HG02642 (cell line): Measurements from ENCODE around the gene EIPR1.
"Not testable (repeated sequence)": the region's sequence is repeated elsewhere in the genome, so short reads cannot be mapped to it uniquely, and the experiment has no call there.

Experiments used
- ATAC-seq: cut with Tn5 transposase; IDR thresholded peaks from one replicate; pipeline ENCODE4 v1.9.1; 2021; ENCODE audit warnings: mild to moderate bottlenecking; ENCODE audit not compliant: unreplicated experiment, poor library complexity

The EIPR1 gene

DNA sequence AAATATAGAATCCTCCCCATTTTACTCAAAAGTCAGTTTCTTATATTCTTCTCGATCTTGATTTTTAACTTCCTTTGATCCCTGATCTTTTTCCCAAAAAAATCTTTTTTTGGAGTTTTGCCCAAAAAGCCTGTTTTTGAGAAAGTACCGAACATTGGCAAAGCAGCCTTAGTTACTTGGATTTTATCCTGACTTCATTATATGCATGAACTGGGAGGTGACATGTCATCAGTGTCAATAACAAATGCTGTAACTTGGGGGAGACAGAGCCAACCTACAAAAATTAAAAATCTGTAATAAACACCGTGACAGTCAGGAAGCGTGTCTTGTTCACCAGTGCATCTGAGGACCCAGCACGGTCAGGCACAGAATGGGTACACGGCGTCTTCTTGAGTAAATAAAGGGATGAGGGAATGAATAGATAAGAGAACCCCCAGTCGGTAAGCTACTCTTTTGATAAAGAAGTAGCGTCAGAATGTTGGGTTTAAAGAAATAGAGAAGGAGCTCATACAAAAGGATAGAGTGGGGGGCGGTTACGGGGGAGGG, 26.8 kb upstream of the EIPR1 start:
- no peak for ATAC-seq

DNA sequence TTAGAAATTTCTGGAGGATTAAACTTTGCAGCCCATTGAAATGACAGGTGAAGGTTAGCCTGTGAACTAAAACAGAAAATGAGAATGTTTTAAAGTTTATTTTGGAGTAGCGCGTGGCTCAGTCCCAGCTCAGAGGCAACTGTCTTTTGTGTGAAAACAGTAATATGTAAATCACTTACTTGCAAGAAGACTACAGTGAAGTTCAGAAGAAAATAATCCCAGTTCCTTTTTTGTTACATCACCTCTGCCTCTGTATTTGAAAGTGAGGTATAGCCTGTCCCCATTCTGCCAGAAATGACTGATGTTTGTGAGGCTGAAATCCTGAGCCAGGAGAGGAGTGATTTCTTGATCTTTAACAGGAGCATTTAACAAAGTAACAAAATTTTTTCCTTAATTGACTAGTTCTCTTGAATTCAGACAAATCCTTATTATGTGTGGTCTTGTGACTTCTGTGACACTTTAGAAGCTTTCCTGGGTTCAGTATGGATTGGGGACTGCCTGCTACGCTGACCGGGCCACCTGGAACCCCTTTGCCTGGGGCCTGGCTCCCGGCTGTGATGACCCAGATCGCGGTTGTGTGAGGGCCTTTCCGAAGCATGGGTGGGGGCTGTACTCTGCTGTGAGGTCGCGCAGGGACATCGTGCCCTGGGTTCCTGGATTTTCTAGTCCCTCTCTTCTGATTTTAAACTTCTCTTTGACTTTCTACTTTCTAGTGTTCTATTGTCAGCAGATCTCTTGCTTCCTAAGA, 26.1 kb upstream of the EIPR1 start:
- peak; percentile 98 for ATAC-seq

DNA sequence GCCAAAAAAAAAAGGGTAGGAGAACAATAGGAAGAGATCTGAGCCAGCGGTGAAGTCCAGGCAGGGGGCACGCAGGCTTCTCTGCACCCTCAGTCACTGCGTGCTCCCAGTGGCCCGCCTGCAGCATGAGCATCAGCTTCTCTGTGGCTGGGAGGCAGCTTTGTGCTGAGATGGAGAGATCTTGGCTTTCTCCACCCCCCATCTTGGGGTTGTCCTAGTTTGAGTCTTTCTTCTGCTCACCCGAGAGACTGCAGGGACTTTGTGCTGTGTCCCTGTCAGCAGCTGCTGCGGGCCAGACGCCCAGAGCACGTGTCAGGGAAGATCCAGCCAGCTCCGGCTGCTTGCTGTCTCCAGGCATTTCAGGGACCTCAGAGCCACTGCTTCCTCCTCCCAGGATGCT, 22.2 kb upstream of the EIPR1 start:
- ATAC-seq, result no peak

DNA sequence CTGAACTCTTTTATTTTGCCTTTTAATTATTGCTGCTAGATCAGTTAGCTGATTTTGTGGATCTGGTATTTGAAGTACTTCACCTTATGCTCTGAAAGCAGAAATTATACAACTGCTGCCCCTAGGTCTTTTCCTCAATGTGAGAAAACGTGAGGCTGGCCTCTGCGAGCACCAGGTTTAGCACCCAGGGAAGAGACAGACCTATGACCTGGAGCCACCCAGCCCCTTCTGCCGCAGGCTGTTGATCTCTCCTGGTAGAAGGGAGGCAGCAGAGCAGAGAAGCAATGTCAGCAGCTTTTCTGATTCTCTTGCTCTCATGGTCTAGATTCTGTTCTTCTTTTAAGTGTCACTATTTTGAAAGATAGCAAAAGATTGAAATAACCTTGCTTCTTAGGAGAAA, 21.8 kb upstream of the EIPR1 start:
- no peak for ATAC-seq

DNA sequence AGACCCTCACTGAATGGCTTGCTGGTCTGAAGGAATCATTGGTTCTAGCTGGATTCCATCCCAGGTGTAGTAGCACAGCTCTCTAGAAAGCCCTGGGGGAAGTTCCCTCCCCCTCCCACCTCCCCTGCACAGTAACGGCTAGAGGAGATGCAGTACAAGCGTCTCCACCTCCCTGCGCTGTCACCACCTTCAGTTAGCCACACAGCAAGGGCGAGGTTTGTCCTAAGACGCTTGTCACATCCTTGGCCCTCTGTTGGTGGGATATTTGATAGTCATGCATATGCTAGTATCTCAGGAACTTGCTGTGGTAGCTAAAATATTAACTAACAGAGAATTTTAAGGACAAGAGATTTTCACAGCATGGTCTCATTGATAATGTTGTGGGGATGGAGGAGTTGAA, 21.2 kb upstream of the EIPR1 start:
- ATAC-seq, result no peak

DNA sequence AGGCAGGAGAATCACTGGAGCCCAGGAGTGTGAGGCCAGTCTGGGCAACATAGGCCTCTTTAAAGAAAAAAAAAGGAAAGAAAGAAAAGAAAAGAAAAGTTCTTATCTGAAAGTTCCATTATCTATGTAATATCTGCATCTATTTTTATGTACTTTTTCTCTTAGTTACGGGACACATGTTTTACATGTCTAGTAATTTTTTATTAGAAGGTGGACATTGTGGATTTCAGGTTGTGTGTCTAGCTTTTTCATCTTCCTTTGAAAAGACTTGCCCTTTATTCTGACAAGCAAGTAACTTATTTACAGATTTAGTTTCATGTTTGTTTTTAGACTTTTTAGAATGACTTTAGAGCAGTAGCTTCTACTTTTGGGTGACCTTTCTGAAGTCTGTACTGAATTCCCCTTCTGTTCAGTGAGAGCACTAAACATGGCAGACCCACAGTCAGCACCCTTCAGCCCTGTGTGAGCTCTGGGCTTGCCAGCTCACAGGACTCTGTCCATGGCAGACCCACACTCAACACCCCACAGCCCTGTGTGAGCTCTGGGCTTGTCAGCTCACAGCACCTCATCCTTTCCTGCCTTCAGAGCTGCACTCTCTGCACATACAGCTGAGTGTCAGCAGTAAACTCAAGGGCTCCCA, 19.4 kb upstream of the EIPR1 start:
- ATAC-seq, result peak; percentile 67

DNA sequence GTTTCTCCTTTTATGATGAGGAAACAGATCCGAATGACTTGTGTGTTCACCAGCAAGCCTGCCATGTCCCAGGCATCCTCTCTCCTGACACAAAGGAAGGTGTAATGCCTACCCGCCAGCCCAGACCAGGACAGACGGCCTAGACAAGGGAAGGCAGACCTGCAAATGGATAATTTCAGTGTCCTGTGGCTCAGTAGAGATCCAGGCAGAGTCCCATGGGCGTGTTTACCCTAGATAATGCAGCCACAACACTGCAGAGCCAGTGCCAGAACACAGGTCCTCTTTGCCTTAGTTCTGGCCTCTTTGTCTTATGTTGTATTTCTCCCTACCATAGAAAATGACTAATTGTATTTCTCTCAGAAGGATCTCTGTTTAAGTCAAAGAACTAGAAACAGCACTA, 14.6 kb upstream of the EIPR1 start:
- ATAC-seq, result no peak

DNA sequence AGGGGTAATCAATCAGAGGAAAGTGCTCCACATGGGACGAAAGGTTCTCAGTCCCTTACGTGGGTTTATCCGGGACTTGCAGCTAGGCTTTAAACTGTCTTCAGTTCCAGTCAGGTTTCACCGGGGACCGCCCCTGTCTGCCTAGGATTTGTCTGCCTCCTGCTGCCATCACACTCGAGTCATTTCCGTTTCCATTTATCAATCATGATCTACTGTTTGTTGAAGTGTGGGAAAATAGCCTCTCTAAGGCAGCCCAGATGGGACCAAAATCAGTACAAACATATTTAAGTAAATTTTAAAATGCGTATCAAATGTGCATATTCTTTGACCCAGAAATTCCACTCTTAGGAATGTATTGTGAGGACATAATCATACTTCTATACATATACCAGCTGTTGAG, 12.4 kb upstream of the EIPR1 start:
- ATAC-seq, result no peak

DNA sequence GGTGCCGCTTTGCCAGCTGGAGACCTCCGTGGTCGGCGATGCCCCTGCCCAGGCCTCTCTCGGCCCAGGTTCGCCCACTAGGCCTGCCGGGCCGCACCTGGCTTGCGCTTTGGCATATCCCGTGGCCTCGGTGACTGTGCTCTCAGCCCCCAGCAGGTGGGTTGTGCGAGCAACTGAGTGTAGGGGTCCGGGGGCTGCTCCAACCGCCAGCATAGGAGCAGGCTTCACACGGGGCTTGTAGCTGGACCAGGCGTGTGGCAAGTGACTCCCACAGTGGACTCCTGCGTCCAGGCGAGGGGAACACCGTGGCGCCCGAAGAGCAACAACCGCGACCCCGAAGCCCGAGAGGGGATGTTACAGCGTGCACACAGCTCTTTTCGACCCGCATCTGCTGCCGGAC, 11.6 kb upstream of the EIPR1 start:
- ATAC-seq, result no peak

DNA sequence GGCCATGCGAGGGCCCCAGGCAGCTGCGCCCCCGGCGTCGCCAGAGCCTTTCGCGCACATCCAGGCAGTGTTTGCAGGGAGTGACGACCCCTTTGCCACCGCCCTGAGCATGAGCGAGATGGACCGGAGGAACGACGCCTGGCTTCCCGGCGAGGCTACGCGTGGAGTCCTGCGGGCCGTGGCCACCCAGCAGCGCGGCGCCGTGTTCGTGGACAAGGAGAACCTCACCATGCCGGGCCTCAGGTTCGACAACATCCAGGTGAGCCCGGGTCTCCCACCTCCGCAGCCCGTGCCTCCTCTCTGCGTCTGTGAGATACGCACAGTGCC, 10.8 kb upstream of the EIPR1 start:
- no peak for ATAC-seq

DNA sequence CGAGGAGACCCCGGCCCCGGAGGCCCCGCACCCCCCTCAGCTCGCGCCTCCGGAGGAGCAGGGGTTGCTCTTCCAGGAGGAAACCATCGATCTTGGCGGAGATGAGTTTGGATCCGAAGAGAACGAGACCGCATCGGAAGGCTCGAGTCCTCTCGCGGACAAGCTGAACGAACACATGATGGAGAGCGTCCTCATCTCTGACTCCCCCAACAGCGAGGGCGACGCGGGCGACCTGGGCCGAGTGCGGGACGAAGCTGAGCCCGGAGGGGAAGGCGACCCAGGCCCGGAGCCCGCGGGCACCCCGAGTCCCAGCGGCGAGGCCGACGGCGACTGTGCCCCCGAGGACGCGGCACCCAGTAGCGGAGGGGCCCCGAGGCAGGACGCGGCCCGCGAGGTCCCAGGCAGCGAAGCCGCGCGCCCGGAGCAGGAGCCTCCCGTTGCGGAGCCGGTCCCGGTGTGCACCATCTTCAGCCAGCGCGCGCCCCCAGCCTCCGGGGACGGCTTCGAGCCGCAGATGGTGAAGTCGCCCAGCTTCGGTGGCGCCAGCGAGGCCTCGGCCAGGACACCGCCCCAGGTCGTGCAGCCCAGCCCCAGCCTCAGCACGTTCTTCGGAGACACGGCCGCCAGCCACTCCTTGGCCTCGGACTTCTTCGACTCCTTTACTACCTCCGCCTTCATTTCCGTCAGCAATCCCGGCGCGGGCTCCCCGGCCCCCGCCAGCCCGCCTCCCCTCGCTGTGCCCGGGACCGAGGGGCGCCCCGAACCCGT, 10.2 kb upstream of the EIPR1 start:
- no peak for ATAC-seq

DNA sequence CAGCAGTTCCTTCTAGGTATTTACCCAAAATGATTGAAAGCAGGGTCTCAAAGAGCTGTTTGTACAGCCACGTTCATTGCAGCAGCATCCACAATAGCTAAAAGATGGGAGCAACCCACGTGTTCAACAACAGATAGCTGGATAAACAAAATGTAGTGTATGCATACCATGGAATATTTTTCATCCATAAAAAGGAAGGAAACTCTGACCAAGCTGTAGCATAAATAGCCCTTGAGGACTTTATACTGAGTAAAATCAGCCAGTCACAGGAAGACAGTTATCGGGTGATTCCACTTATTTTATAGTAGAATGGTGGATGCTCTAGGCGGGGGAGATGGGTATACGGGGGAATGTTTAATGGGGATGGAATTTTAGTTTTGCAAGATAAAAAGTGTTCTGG, 9.4 kb upstream of the EIPR1 start:
- ATAC-seq, result no peak

DNA sequence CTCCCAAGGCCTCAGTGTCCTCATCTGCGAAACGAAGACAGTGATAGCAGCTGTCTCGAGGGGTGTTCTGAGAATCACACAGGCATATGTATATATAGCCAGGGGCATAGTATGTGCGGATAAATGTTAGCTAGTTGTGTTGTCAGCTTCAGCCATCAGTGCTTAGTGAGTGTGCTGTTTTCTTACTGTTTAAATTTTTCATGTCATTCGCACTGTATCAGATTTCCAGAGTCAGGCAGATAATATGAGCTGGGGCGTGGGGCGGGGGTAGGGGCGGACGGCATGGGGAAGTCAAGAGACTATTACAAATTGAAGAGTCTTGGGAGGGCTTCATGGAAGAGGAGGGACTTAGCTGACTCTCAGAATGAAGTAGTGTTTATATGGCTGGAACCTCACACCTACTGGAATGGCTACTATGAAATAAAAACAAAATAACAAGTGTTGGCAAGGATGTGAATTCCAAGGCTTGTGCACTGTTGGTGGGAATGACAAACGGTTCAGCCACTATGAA, 8.9 kb upstream of the EIPR1 start:
- ATAC-seq, result no peak

DNA sequence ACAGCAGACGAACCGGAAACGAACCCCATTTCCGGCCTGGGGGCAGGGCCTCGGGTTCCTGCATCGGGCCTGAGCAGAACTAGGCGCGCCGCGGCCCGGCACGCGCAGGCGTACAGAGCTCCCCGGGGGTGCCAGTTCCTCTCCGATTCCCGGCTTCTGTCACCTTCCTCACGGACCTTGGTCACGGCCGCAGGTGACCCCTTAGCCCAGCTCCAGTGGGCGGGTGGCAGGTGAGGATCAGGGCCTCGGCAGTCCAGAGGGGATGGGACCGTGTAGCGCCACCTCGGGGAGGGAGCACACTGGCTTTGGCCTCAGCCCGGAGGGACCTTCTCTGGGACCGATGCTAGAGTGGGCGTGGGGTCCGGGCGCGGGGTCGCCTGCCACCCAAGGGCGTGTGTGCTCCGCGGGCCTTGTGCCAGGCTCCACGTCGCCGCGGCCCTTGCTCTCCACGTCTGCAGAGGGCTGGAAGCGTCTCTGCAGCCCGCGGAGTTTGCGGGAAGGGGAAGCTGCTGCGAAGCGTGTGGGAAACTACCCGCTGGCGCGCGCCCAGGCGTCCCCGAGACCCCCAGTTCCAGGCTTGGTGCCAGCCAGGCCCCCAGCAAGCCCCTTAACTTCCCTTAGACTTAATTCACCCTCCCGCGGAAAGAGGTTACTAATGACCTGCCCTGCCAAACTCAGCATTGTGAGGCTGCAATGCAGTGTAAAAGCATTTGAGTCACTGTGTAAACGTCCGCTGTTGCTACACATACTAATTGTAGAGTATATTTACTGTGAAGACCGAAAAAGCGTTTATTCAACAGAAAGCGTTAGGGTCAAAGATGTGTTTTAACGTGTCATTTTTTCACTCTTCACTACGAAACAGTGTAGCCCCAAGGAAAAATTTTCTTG, 2.3 kb upstream of the EIPR1 start, which contains the start of gene TRAPPC12:
Gene TRAPPC12 (plus strand): TSS at position 48 of the 888 bp plus-strand sequence. CDS start 7,930 bp downstream, outside the sequence.
- ATAC-seq, result peak; percentile 81

DNA sequence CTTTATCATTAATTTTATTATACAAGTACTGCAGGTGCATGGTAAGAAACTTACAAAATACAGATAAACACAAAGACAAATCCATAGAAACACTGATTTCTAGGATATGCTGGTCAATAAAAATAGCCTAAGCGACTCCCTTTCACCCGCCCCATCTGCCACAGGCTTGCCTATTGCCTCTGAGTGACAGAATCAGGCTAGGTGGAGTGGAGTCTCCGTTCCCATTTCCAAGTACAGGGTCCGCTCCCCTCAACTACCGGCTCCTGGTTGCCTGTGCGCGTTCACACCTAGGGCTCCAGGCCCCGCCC, 1.7 kb upstream of the EIPR1 start:
- ATAC-seq, result no peak

DNA sequence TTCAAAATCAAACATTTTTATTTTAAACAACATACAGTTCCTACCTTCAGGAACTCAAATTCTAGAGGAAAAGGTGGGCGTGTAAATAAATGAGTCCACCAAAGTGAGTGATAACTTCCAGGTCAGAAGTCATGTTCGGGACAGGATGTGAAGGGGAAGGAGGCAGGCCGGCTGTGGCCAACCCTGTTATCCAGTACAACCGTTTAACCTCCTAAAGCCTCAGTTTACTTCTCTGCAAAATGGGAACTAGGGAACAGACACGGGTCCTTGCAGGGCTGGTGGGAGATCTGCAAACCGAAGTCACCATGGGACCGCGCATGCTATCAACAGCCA, 373 bp downstream of the EIPR1 start:
- peak; percentile 11 for ATAC-seq

DNA sequence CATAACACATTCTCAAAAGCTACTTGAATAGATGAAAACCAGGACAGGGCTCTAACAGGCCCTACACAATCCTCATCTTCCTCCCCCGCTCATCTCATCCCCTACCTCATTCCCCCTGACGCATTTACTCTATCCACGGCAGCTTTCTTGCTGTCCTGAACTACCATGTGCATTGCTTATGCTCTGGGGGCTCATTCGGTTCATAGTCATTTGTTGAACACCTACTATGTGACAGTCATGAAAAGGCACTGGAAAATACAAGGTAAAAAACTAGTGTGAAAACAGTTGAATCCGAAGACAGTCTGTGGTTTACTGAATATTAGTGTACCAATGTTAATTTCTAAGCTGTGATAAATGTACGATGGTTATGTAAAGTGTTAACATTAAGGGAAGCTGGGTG, 797 bp downstream of the EIPR1 start:
- no peak for ATAC-seq

DNA sequence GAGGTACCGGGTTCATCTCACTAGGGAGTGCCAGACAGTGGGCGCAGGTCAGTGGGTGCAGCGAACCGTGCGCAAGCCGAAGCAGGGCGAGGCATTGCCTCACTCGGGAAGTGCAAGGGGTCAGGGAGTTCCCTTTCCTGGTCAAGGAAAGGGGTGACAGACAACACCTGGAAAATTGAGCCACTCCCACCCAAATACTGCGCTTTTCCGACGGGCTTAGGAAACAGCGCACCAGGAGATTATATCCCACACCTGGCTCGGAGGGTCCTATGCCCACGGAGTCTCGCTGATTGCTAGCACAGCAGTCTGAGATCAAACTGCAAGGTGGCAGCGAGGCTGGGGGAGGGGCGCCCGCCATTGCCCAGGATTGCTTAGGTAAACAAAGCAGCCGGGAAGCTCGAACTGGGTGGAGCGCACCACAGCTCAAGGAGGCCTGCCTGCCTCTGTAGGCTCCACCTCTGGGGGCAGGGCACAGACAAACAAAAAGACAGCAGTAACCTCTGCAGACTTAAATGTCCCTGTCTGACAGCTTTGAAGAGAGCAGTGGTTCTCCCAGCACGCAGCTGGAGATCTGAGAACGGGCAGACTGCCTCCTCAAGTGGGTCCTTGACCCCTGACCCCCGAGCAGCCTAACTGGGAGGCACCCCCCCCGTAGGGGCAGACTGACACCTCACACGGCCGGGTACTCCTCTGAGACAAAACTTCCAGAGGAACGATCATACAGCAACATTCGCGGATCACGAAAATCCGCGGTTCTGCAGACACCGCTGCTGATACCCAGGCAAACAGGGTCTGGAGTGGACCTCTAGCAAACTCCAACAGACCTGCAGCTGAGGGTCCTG, 8.1 kb downstream of the EIPR1 start:
- not testable (repeated sequence) for ATAC-seq

DNA sequence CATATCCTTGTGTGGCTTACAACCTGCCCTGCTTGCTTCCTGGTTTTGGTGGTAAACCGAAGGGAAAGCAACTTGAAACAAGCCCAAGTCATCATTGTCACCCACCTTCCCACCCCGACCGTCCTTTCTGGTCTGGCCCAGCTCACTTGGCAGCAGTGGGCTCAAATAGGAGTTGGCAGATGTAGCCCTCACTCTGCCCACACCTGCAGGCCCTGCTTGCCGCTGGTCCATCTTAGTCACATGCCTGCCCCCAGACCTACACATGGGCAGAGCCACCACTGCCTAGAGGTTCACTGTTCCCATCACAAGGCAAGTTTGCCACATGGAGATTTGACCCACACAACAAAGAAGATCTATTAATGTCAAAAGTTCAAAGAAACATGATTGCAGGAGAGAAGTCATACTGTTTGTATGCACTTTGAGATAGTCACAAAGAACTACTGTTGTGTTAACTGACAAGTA, 9.3 kb downstream of the EIPR1 start:
- no peak for ATAC-seq
